Neutrophil (primary cell): ENCODE data around the gene MYRF.

ENCODE experiments used
- H3K27ac ChIP-seq: fragments of 200-600 bp; sonication (generic); 2 replicates; pipeline ENCODE4 v1.5.1; 2016; ENCODE audit warnings: mild to moderate bottlenecking, moderate library complexity
- H3K27me3 ChIP-seq: fragments of 200-600 bp; sonication (generic); 2 replicates; pipeline ENCODE4 v1.6.0; 2016; ENCODE audit warnings: mild to moderate bottlenecking
- H3K36me3 ChIP-seq: fragments of 200-600 bp; sonication (generic); 2 replicates; pipeline ENCODE4 v1.5.1; 2017
- H3K4me1 ChIP-seq, 2 experiments: fragments of 200-600 bp in 1 of 2; sonication (generic) in 1 of 2; 1 replicate in 1 of 2; 2 replicates in 1 of 2; pipeline versions ENCODE4 v1.5.1 to v1.6.1; 2013 to 2016; ENCODE audit warnings: low read depth in 1 of 2, low read length in 1 of 2, mild to moderate bottlenecking in 1 of 2, moderate library complexity in 1 of 2; ENCODE audit not compliant: control insufficient read depth in 1 of 2, insufficient read depth in 1 of 2
- H3K4me3 ChIP-seq, 2 experiments: fragments of 200-600 bp in 1 of 2; sonication (generic) in 1 of 2; 1 replicate in 1 of 2; 2 replicates in 1 of 2; pipeline ENCODE4 v1.5.1; 2013 to 2016; ENCODE audit warnings: low read depth in 1 of 2, low read length in 1 of 2, mild to moderate bottlenecking in 1 of 2, moderate library complexity in 1 of 2
- H3K9me3 ChIP-seq: fragments of 200-600 bp; sonication (generic); 2 replicates; pipeline ENCODE4 v1.5.1; 2016
- CTCF ChIP-seq: fragments of 200-600 bp; sonication (generic); IDR thresholded peaks from 2 replicates; pipeline ENCODE4 v1.5.1; 2016; ENCODE audit warnings: antibody characterized with exemption

Gene MYRF

GRCh38 chr11:61817471-61818202 lies 65.2 kb downstream of the MYRF start:
- Histone ChIP-seq H3K27ac (no peak overlapping the region), H3K9me3 (no peaks in the 10 kb centered on the region), H3K4me3 (peak overlapping the region in 1 of 2 experiments; percentile 75), H3K4me1 (peaks cover 23 to 28% of the 10 kb centered on the region in 2 experiments), H3K27me3 (peaks cover 78% of the 10 kb centered on the region), H3K36me3 (no peaks in the 10 kb centered on the region)
- no peak for TF ChIP-seq CTCF

- TF ChIP-seq CTCF: no peak
- H3K4me3 ChIP-seq: no peak overlapping the region
- H3K27me3 ChIP-seq: peaks cover 85% of the 10 kb centered on the region
- no peak overlapping the region for H3K27ac ChIP-seq
- no peaks in the 10 kb centered on the region for H3K36me3 ChIP-seq
- H3K9me3 ChIP-seq: no peaks in the 10 kb centered on the region
- peaks cover 17 to 21% of the 10 kb centered on the region in 2 experiments for H3K4me1 ChIP-seq
These were observed 67.7 kb downstream of the MYRF start for GRCh38 chr11:61820174-61820573.

- Histone ChIP-seq H3K4me1 (peaks cover 25 to 35% of the 10 kb centered on the region in 2 experiments), H3K4me3 (peak overlapping the region; percentile 73 to 84), H3K27me3 (peaks cover 95% of the 10 kb centered on the region), H3K27ac (peak overlapping the region; percentile 86), H3K36me3 (no peaks in the 10 kb centered on the region), H3K9me3 (no peaks in the 10 kb centered on the region)
- TF ChIP-seq CTCF: no peak
These were observed 74.6 kb downstream of the MYRF start for GRCh38 chr11:61826930-61827570.

GRCh38 chr11:61827571-61828378 lies 75.3 kb downstream of the MYRF start, which contains the start of gene FADS2:
FADS2 (plus strand) TSS chr11:61828300; CDS start chr11:61828391, 91 bp downstream.
- Histone ChIP-seq H3K9me3 (no peaks in the 10 kb centered on the region), H3K27me3 (peaks cover 95% of the 10 kb centered on the region), H3K4me1 (peaks cover 25 to 35% of the 10 kb centered on the region in 2 experiments), H3K4me3 (peak within 1 kb of the TSS; percentile 73 to 84), H3K27ac (peak within 1 kb of the TSS; percentile 86), H3K36me3 (no peaks in the 10 kb centered on the region)
- TF ChIP-seq CTCF: peak; percentile 9

GRCh38 chr11:61828379-61828628 lies 75.9 kb downstream of the MYRF start:
- Histone ChIP-seq H3K27ac (peak overlapping the region; percentile 86), H3K4me3 (peak overlapping the region; percentile 73 to 84), H3K36me3 (no peaks in the 10 kb centered on the region), H3K9me3 (no peaks in the 10 kb centered on the region), H3K27me3 (peaks cover 91% of the 10 kb centered on the region), H3K4me1 (peaks cover 25 to 35% of the 10 kb centered on the region in 2 experiments)
- TF ChIP-seq CTCF: no peak
